Urothelium cell line (cell line): Measurements from ENCODE around the gene IFT52.
"Not testable (repeated sequence)": the region's sequence is repeated elsewhere in the genome, so short reads cannot be mapped to it uniquely, and the experiment has no call there.

ENCODE experiments used
- DNase-seq: peaks from one replicate; pipeline ENCODE4 v3.0.0; 2011; ENCODE audit warnings: low spot score, mixed read lengths
- FAIRE-seq: peaks from 2 replicates; lab custom pipeline; 2011; peaks lifted over from hg19 to GRCh38; lab: Jason Lieb, UNC

Gene IFT52

GRCh38 chr20:43650997-43651525 lies 60.3 kb downstream of the IFT52 start:
- no peak for DNase-seq
- FAIRE-seq, result no peak

GRCh38 chr20:43651650-43652184 lies 61.0 kb downstream of the IFT52 start:
- FAIRE-seq, DNase-seq: not testable (repeated sequence)

- DNase-seq (no peak), FAIRE-seq (no peak)
Measured at GRCh38 chr20:43653966-43654365, 63.2 kb downstream of the IFT52 start.

- FAIRE-seq, DNase-seq: not testable (repeated sequence)
Measured at GRCh38 chr20:43655176-43655575, 64.4 kb downstream of the IFT52 start.

GRCh38 chr20:43655937-43656336 lies 65.2 kb downstream of the IFT52 start:
- no peak for DNase-seq
- no peak for FAIRE-seq

- peak; percentile 65 for DNase-seq
- no peak for FAIRE-seq
Measured at GRCh38 chr20:43658069-43658722, 67.5 kb downstream of the IFT52 start.

- DNase-seq, result no peak
- no peak for FAIRE-seq
Measured at GRCh38 chr20:43658723-43659419, 68.1 kb downstream of the IFT52 start.

- FAIRE-seq (no peak), DNase-seq (no peak)
Measured at GRCh38 chr20:43662943-43663655, 72.4 kb downstream of the IFT52 start.

GRCh38 chr20:43665466-43666176 lies 74.9 kb downstream of the IFT52 start:
- no peak for FAIRE-seq
- no peak for DNase-seq

- FAIRE-seq (no peak), DNase-seq (peak; percentile 95)
Measured at GRCh38 chr20:43666376-43667328, 75.9 kb downstream of the IFT52 start, which contains the start of gene MYBL2. Gene MYBL2, plus strand, starts transcription at chr20:43667114. Its CDS starts 170 bp downstream, at chr20:43667284.

- FAIRE-seq (no peak), DNase-seq (peak; percentile 75)
Measured at GRCh38 chr20:43667341-43668132, 76.8 kb downstream of the IFT52 start.

- DNase-seq, result peak; percentile 67
- FAIRE-seq, result peak; percentile 13
Measured at GRCh38 chr20:43669332-43669731, 78.6 kb downstream of the IFT52 start.

- DNase-seq (no peak), FAIRE-seq (no peak)
Measured at GRCh38 chr20:43670423-43670822, 79.7 kb downstream of the IFT52 start.

GRCh38 chr20:43676368-43676767 lies 85.6 kb downstream of the IFT52 start:
- no peak for FAIRE-seq
- DNase-seq, result no peak

- FAIRE-seq (no peak), DNase-seq (no peak)
Measured at GRCh38 chr20:43680981-43681380, 90.2 kb downstream of the IFT52 start.

GRCh38 chr20:43681468-43681942 lies 90.8 kb downstream of the IFT52 start:
- DNase-seq, result no peak
- no peak for FAIRE-seq

GRCh38 chr20:43681991-43682410 lies 91.3 kb downstream of the IFT52 start:
- DNase-seq (no peak), FAIRE-seq (no peak)

GRCh38 chr20:43682446-43682845 lies 91.7 kb downstream of the IFT52 start:
- FAIRE-seq (no peak), DNase-seq (no peak)
